Stomach smooth muscle (tissue), 2 donors: ENCODE measurements around the gene BEND7.

Experiments
- H3K27ac ChIP-seq: one replicate; pipeline ENCODE4 v1.7.0; 2013; ENCODE audit warnings: mild to moderate bottlenecking, low read length, inconsistent platforms
- H3K27me3 ChIP-seq, 2 donors: one replicate each; pipeline ENCODE4 v1.7.0; 2013; ENCODE audit warnings: low read length in 2 of 2; ENCODE audit not compliant: insufficient read depth in 2 of 2, control insufficient read depth in 1 of 2
- H3K36me3 ChIP-seq, 2 donors: one replicate each; pipeline ENCODE4 v1.7.0; 2013; ENCODE audit warnings: low read length in 2 of 2; ENCODE audit not compliant: control insufficient read depth in 2 of 2, insufficient read depth in 2 of 2
- H3K4me1 ChIP-seq: one replicate; pipeline ENCODE4 v1.7.0; 2013; ENCODE audit warnings: low read length; ENCODE audit not compliant: control insufficient read depth, insufficient read depth
- H3K4me3 ChIP-seq, 2 donors: one replicate each; pipeline ENCODE4 v1.7.0; 2013; ENCODE audit warnings: low read length in 2 of 2
- H3K9ac ChIP-seq, 2 donors: one replicate each; pipeline ENCODE4 v1.7.0; 2013; ENCODE audit warnings: low read length in 2 of 2, mild to moderate bottlenecking in 1 of 2
- H3K9me3 ChIP-seq, 2 donors: one replicate each; pipeline ENCODE4 v1.7.0; 2013; ENCODE audit warnings: low read length in 2 of 2; ENCODE audit not compliant: control insufficient read depth in 2 of 2
- donor health status: healthy.
- donor health status: Pancreatic carcinoma.

The BEND7 gene

DNA sequence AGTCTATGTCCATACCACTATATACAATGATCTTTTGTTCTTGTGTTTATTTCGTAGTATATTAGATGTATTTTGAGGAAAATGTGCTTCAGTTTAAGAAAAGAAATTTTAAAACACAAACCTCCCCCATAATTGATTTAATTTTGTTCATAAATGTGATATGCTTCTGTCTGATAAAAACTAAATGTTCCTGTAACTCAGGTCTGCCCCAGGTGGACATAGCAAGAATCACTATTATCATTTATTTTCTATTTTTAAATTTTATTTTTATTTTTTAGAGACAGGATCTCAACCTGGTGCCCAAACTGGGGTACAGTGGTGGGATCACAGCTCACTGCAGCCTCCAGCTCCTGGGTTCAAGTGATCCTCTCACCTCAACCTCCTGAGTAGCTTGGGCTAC is 43.2 kb downstream of the BEND7 start:
- Histone ChIP-seq H3K36me3 (peaks cover 5 to 19% of the 10 kb centered on the region in 2 donors), H3K9me3 (no peaks in the 10 kb centered on the region), H3K27ac (no peak overlapping the region), H3K27me3 (no peaks in the 10 kb centered on the region), H3K9ac (no peak overlapping the region), H3K4me1 (no peaks in the 10 kb centered on the region), H3K4me3 (no peak overlapping the region)

DNA sequence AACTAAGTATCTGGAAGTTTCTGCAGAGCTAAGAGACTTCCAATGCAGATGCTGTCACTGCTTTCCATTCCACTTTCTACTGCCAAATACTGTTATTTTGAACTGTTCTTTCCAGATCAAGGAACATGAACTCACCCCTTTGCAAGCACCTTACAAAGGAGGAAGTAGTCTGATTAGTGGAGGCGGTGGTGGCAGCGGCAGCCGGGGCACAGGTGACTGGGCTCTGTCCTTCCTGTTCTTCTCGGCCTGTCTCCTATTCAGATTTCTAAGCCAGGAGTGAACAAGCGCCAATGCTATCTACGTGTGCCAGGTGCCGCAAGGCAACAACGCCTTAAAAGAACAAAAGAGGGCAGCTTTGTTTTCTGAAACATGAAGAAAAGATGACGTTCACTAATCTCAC is 44.9 kb downstream of the BEND7 start:
- no peaks in the 10 kb centered on the region for H3K9me3 ChIP-seq
- H3K9ac ChIP-seq: no peak overlapping the region
- H3K36me3 ChIP-seq: peaks cover 3 to 16% of the 10 kb centered on the region in 2 donors
- H3K4me3 ChIP-seq: no peak overlapping the region
- H3K27ac ChIP-seq: no peak overlapping the region
- no peaks in the 10 kb centered on the region for H3K4me1 ChIP-seq
- H3K27me3 ChIP-seq: no peaks in the 10 kb centered on the region

DNA sequence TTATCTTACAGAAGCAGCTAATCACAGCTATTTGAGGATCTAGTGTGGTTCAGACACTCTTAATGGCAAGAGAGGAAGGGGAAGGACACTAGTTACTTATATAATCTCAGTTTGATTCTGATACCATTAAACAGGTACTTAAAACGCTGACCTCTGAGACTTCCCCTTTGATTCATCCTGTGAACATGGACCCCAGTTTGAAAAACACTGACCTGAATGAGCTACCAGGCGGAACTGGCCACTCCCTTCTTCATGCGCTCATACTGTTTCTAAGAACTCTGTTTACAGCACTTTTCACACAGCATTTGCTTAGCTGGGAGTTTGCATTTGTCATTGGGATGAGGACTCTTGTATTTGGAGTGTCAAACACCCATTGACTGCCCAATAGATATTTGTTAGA is 45.7 kb downstream of the BEND7 start:
- no peak overlapping the region for H3K27ac ChIP-seq
- H3K36me3 ChIP-seq: peaks cover 3 to 18% of the 10 kb centered on the region in 2 donors
- no peaks in the 10 kb centered on the region for H3K27me3 ChIP-seq
- no peaks in the 10 kb centered on the region for H3K9me3 ChIP-seq
- H3K4me3 ChIP-seq: no peak overlapping the region
- no peak overlapping the region for H3K9ac ChIP-seq
- H3K4me1 ChIP-seq: no peaks in the 10 kb centered on the region

DNA sequence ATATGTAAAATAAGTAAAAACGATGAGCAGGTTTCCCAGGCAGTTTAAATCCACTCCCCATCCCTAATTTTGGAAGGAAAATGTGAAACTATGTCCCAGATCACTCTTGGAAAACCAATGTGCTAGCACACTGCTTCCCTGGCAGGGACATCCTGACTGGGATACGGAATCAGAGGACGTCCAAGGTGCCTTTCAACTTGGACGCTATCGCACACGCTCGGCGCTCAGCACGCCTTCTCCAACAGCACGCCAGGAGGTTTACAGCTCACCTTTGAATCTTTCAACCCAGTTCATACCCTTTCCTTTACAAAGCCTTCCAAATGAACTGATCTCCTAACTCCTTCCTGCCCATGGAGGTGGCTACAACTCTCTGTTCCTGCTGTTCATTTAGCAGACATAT is 47.1 kb downstream of the BEND7 start:
- Histone ChIP-seq H3K9me3 (no peaks in the 10 kb centered on the region), H3K9ac (no peak overlapping the region), H3K36me3 (peaks cover 3 to 20% of the 10 kb centered on the region in 2 donors), H3K27ac (no peak overlapping the region), H3K4me3 (no peak overlapping the region), H3K4me1 (no peaks in the 10 kb centered on the region), H3K27me3 (no peaks in the 10 kb centered on the region)

DNA sequence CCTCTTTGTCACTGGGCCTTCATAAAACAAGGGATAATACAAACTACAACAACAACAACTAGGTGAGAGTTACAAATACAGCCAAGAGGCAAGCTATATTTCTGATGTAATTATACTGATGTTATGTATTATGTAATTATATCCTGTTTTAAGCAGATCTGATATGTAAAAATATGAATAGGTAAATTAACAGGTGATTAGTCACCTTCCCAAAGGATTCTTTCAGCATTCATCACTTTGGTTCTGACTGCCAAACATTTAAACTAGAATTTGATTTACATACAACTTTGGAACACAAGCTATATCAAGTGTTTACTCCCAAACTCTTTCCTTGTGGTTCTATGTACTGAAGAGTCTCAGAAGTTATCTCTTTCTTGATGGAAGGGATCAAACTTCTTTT is 53.7 kb downstream of the BEND7 start:
- Histone ChIP-seq H3K9ac (no peak overlapping the region), H3K4me3 (no peak overlapping the region), H3K27ac (no peak overlapping the region), H3K4me1 (no peaks in the 10 kb centered on the region), H3K9me3 (no peaks in the 10 kb centered on the region), H3K36me3 (peaks cover 13 to 31% of the 10 kb centered on the region in 2 donors), H3K27me3 (no peaks in the 10 kb centered on the region)

DNA sequence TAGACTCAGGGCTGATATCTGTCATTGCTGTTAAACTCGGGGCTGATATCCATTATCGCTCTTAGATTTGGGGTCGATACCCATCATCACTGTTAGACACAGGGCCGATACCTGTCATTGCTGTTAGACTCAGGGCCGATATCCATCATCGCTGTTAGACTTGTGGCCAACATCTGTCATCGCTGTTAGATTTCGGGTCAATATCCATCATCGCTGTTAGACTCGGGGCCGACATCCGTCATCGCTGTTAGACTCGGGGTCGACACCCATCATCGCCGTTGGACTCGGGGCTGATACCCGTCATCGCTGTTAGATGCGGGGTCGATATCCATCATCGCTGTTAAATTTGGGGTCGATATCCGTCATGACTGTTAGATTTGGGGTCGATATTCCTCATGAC is 54.8 kb downstream of the BEND7 start:
- Histone ChIP-seq H3K4me1 (no peaks in the 10 kb centered on the region), H3K36me3 (peaks cover 11 to 26% of the 10 kb centered on the region in 2 donors), H3K4me3 (no peak overlapping the region), H3K27me3 (no peaks in the 10 kb centered on the region), H3K9me3 (no peaks in the 10 kb centered on the region), H3K9ac (no peak overlapping the region), H3K27ac (no peak overlapping the region)

DNA sequence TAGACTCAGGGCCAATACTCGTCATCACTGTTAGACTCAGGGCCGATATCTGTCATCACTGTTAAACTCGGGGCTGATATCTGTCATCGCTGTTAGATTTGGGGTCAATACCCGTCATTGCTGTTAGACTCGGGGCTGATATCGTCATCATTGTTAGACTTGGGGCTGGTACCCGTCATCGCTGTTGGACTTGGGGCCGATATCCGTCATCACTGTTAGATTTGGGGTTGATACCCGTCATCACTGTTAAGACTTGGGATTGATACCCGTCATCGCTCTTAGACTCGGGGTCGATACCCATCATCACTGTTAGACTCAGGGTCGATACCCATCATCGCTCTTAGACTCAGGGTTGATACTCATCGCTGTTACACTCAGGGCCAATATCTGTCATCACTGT is 56.5 kb downstream of the BEND7 start:
- no peaks in the 10 kb centered on the region for H3K27me3 ChIP-seq
- H3K4me3 ChIP-seq: no peak overlapping the region
- no peaks in the 10 kb centered on the region for H3K9me3 ChIP-seq
- H3K36me3 ChIP-seq: peaks cover 11 to 20% of the 10 kb centered on the region in 2 donors
- H3K9ac ChIP-seq: no peak overlapping the region
- no peaks in the 10 kb centered on the region for H3K4me1 ChIP-seq
- H3K27ac ChIP-seq: no peak overlapping the region

DNA sequence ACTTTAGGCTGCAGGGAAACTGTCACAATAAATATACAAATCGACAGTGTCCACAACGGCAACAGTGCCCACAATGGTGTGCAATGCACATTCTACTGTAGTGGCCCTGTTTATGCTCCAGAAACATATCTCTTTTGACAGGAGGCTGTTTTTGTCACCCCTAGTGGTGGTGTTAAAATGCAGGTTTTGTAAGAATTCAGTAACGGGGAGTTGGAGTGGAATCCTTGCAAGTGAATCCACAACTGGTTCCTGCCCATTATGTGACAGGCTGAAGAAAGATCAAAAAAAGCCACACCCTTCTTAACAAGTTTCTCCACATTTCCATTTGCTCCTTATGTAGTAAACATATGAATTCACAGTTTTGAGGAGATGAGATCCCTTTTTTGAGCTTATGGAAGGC is 58.5 kb downstream of the BEND7 start:
- H3K27me3 ChIP-seq: no peaks in the 10 kb centered on the region
- H3K9me3 ChIP-seq: no peaks in the 10 kb centered on the region
- H3K36me3 ChIP-seq: peaks cover 11 to 22% of the 10 kb centered on the region in 2 donors
- no peaks in the 10 kb centered on the region for H3K4me1 ChIP-seq
- H3K9ac ChIP-seq: no peak overlapping the region
- no peak overlapping the region for H3K4me3 ChIP-seq
- H3K27ac ChIP-seq: no peak overlapping the region

DNA sequence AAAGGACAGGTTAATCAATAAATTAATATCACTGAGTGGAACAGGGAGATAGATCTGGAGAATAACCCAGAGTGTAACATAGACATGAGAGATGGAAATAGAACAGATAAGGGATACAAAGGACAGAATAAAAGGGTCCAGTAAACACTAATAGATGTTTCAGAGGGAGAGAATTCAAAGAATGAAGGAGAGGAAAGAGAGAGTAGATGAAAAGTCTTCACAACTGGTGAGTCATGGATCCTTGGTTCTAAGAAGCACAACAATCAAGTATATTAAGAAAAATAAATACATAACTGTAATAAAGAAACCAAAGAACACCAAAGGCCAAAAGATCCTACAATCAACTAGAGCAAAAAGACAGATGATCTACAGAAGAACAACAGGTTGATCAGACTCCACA is 66.3 kb downstream of the BEND7 start:
- Histone ChIP-seq H3K4me1 (no peaks in the 10 kb centered on the region), H3K27ac (no peak overlapping the region)

DNA sequence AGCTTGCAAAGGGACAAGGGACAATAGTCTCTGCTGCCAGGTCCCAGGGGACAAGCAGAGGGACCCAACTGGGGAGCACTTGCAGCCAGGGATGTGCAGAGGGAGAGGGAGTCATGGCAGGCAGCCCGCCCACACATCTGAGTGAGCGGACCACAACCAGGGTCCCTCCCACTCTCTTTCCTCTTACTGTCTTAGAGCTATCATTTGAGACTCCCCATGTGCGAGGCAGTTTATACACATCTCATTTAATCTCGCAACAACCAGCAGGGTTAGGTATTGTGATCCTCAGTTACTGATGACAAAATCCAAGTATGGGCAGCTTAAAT is 70.2 kb downstream of the BEND7 start:
- H3K36me3 ChIP-seq: peaks cover 6 to 13% of the 10 kb centered on the region in 2 donors

More for the DNA sequence above, 66.3 kb downstream of the BEND7 start:
- H3K4me3 ChIP-seq: no peak overlapping the region
- H3K36me3 ChIP-seq: peaks cover 0 to 12% of the 10 kb centered on the region in 2 donors
- H3K27me3 ChIP-seq: no peaks in the 10 kb centered on the region
- no peak overlapping the region for H3K9ac ChIP-seq
- no peaks in the 10 kb centered on the region for H3K9me3 ChIP-seq

DNA sequence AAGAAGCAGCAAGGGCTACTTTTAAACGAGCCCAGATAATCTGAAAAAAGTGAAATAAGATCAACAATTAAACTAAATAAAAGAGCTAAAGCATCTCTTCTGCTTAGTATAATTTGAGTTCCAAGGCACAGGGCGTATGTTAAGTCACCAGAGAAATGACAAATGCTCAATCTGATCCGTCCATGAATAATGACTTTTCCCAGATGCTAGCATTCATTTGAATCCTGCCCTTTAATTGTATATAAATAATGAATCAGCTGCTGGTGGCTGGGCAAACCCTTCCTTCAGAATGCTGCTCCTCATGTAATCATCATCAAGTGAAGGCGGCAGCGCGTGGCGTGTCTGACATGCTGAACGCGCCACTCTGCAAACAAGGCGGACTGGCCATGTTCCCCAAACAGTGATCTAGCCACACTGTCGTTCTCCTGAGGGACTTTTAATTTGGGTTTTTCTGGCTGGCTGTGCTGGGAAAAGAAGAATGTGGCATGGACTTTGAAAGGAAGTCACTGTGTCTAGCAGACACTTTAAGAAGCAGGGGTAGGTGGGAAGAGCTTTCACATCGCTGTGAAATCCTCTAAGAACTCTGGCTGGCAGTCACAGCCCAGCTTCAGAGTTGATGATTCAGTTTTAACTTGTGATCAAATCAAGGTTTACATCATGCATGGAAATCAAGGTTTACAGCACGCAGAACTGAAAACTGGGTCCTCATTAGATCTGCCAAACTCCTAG is 70.7 kb downstream of the BEND7 start:
- no peak overlapping the region for H3K4me3 ChIP-seq
- no peaks in the 10 kb centered on the region for H3K4me1 ChIP-seq
- no peaks in the 10 kb centered on the region for H3K27me3 ChIP-seq
- no peak overlapping the region for H3K9ac ChIP-seq
- H3K9me3 ChIP-seq: no peaks in the 10 kb centered on the region
- H3K36me3 ChIP-seq: peaks cover 8 to 13% of the 10 kb centered on the region in 2 donors
- H3K27ac ChIP-seq: no peak overlapping the region

More for the DNA sequence above, 70.2 kb downstream of the BEND7 start:
- H3K9me3 ChIP-seq: no peaks in the 10 kb centered on the region
- no peaks in the 10 kb centered on the region for H3K27me3 ChIP-seq
- no peak overlapping the region for H3K9ac ChIP-seq
- H3K27ac ChIP-seq: no peak overlapping the region
- H3K4me1 ChIP-seq: no peaks in the 10 kb centered on the region
- no peak overlapping the region for H3K4me3 ChIP-seq
